RCC 7860 (cell line): ENCODE data around the gene DIDO1.

Experiments
- DNase-seq: peaks from one replicate; pipeline ENCODE4 v3.0.0-alpha.2; 2015; ENCODE audit warnings: low spot score
- FAIRE-seq: peaks from 2 replicates; lab custom pipeline; 2012; peaks lifted over from hg19 to GRCh38; lab: Jason Lieb, UNC

DIDO1 gene

DNA sequence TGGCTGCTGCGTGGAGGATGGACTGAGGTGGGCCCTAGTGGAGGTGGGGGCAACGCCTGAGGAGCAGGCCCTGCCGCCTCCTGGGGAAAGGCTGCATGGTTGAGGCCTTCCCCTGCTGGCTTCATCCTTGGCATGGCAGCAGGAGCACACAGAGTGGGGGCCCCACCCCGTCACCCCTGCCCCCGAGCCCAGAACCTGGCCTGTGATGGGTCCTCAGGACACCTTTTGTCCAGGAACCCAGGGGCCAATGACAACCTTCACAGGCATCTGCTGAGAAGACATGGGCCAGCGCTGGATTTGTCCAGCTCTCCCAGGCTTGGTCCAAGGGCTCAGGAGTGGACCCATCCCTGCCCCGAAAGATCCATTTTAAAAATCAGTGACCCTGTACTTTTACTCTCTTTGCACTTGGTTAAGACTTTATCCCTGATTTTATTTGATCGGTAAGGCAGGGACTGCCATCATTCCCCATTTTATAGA is 25.6 kb upstream of the DIDO1 start:
- no peak for FAIRE-seq
- DNase-seq = no peak

DNA sequence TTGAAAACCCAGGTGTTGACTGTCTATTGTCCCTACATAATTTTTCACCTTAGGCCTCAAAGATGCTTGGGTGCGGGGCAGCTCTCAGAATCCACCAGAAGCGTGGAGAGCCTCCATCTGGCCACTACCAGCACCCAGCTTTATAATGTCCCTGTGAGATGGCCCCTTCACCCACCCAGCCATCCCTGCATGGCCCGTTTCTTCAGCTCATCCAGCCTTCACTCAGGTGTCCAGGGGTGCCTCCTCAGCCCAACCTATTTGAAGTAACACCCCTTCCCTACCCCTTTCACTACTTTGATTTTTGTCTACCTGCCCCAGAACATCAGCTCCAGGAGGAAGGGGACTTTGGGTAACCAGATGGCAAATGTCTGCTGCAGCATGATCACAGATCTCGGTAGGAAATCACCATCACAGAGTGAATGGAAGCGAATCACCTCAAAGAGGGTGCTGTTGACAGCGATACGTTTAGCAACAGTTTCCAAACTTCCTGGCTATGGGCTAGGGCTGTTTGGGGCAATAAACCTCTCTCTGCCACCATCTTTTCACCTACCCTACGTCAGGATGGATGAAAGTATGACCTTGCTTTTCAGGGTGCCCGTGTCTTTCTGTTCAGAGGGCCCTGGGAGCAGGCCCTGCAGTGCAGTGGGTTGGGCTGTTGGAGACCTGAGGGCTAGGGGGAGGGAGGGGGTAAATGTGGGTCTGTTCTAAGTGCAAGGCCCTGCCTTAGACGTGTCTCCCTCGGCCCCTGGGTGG is 25.0 kb upstream of the DIDO1 start:
- DNase-seq (no peak), FAIRE-seq (no peak)

DNA sequence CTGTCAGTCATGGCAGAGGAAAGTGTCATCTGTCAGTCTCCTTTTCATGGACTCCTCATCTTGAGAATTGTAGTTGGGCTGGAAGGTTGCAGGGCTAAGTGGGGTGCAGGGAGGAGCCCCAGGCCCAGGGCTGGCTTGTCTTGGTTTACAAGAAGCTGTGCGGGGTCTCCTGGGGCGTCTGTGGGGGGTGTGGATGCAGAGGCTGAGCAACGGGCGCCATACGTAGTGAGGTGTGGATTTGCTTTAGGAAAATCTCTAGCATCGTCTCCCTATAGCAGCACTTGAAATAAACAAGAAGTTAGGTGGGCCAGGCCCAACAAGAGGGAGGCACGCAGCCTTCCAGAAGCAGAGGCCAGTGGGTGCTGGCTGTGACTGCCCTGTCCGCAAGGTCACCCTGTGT is 24.4 kb upstream of the DIDO1 start:
- FAIRE-seq = no peak
- DNase-seq = no peak

DNA sequence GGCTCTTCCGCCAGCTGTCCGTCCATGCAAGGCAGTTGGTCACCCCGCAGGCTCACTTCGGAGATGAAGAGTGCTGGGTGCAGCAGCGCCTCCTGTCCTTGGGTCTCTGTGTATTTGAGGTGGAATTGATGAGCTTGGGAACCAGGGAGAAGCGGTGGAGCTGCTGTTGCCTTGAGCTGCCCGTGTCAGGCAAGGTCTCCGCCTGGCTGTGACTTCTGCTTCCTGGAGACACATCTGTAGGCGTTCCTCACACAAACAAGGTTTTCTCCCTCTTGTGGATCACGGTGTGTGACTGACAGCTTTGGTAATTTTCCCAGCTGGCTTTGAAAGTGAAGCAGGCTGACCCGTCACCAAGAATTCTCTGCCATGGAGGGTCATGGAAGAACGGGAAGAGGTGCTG is 23.7 kb upstream of the DIDO1 start:
- FAIRE-seq (no peak), DNase-seq (no peak)

DNA sequence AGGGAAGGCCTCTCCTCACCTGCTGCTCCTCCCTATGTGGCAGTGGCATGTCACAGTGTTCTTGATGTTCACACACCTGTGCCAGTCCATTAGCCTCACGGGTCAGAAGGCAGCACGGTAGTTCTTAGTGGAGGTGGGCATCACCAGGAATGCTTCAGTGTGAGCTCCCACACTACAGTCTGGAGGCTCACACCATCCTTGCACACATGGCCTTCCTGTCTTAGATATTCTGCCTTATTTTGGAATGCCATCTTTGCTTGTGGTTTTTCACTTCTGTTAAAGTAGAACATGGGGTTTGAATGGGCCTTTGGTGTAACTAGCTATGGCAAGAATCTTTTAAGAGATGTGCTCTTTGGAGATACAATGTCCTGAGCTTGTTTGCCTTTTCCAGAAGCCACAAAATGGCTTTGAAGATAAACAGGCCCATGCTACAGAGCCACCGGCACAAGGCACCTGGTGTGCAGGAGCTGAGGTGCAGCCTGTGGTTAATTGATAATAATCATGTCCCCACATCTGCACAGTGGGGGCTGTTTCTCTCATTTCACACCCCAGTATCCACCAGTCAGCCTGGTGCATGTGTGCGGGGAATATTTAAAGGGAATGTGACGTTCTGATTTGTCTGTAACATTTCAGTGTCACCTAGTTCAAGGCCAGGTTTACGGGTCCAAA is 23.0 kb upstream of the DIDO1 start:
- DNase-seq (no peak), FAIRE-seq (no peak)

DNA sequence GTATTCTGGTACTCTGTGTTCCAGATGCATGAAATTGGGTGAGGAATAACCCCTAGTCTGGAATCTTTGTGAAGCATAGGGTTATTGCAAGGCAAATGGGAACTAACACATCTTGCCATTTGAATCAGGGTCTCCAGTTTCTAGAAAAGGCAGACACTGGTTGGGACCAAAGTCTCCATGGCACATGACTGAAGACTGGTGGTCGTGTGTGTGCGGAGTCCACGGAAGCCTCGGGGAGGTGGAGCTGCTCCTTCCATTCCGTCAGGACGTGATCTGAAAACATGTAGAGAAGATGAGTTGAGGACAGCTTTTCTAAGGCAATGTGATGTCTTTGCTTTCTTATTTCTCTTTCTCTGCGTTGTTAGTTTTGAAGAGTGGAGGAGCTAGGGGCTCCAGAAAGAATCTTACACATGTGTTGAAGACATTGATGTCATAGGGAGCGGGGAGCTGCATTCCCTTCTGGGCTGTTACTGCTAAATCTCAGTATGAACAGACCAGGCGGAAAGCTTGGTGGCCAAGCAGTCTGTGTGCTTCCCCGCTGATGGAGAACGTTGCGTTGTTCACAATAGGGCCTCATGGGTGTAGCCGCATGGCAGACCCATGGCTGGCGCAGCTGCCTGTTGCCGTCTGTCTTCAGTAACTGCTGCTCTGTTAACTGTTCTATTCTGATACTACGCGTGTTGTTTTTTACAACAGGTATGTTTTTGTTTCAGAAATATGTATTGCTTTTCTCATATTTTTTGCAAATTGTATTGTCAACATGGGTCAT is 21.4 kb upstream of the DIDO1 start:
- no peak for DNase-seq
- no peak for FAIRE-seq

DNA sequence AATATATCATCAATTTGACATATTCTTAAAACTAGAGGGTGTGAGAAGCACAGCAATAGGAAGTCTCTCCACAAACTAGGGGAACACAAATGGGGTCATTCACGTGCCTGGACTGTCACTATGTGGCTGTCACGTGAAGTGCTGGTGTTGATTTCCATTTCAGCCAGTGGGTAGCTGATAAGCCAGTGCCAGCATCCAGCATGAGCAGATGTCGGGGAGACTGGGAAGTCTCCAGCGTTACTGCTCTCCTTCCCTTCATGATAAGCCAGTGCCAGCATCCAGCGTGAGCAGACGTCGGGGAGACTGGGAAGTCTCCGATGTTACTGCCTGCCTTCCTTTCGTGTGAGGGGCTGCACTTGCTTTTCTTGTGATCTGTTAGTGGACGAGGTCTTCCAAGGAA is 20.6 kb upstream of the DIDO1 start:
- no peak for FAIRE-seq
- DNase-seq = no peak

DNA sequence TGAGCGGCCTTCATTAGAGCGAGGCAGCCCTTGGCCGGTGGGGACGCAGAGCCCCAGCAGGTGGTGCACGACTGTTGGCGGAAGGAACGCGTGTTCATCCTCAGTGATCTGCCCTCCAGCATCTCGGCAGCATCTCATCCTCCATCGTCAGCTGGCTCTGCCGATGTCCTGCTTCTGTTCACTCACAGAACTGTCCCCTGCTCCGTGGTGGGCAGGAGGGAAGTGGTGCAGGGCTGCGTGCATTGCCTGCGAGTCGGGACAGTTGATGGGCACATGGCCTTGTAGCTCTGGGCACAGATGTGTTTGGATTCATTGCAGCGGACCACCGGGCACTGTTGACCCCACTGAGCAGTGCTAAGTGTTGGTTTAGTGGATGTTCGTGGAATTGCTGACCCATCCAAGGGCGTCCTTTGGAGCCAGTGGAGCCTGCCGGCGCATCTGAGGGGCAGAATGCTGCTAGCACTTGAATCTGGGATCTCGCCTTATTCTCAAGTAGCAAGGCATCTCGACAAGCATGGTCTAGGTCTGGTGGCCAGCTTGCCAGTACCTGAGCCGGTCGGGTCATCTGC is 19.6 kb upstream of the DIDO1 start:
- FAIRE-seq (no peak), DNase-seq (no peak)

DNA sequence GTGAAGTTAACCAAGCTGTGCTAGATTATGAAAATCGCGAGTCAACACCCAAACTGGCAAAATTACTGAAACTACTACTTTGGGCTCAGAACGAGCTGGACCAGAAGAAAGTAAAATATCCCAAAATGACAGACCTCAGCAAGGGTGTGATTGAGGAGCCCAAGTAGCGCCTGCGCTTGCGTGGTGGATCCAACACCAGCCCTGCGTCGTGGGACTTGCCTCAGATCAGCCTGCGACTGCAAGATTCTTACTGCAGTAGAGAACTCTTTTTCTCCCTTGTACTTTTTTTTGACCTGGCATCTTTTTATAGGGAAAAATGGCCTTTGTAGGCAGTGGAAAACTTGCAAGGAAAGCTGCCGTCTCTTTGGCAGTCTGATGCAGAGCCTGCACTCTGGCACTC is 18.4 kb upstream of the DIDO1 start:
- no peak for FAIRE-seq
- no peak for DNase-seq

DNA sequence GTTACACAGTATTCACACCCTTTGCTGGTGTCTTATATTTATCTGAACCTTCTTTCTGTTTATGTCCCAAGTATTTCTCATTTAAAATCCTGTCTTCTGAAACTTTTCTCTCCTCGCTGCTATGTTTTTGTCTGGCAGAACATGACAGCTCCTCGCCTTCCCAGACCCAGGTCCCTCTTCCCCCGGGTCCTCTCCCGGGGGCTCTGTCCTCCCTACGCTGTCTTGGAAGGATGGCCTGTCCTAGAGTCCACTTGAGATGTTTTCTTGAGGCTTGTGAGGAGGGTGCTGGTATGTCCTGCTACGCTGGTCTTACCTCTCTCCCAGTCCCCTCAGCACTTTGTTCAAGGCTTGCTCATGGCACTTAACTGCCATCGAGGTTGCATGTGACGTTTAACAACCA is 17.9 kb upstream of the DIDO1 start:
- DNase-seq = no peak
- FAIRE-seq = no peak

DNA sequence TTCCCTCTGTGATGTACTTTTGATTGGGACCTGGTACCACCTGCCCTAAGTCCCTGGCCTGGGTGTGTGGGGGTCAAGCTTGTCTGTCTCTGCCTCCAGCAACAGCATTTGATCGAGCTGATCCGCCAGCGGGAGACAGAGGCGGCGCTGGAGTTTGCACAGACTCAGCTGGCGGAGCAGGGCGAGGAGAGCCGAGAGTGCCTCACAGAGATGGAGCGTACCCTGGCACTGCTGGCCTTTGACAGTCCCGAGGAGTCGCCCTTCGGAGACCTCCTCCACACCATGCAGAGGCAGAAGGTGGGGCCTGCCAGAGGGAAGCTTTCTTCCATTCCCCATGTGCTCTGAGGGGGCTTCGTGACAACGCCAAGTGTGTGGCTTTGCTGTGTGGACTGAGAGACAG is 17.1 kb upstream of the DIDO1 start:
- no peak for FAIRE-seq
- DNase-seq = no peak

DNA sequence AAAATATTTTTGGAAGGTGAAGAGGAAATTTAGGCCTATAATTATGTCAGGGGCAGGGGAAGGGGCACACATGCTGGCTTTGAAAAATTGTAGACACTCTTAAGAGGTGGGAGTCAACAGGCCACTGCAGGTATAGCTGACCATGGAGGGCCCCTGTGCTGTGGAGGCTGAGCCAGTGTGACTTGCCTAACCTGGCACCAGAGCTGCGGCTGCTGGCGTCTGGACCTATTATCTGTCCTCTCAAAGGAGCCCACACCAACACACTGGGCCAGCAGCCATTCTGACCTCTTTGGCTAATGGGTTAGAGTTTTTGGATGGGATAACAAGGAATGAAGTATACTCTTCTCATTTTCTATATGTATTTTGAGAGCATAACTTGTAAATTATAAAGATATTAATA is 16.2 kb upstream of the DIDO1 start:
- DNase-seq (no peak), FAIRE-seq (no peak)

DNA sequence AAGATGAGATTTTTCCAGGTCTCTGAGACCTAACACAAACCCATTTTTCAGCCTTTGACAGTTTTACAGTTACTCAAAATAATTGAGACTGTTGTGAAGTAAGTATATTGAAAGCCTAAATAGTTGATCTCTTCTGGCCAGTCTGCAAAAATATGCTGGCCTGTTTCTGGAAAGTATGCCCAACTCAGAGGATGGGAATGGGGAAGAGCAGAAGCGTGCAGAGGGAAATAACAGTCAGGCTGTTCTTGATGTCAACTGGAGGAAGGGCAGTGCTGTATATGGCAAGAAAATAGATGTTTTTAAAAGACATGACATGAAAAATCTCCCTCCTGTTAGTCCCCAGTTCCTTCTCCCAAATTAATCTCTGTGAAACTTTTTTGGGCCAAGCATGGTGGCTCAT is 15.5 kb upstream of the DIDO1 start:
- DNase-seq = no peak
- no peak for FAIRE-seq

DNA sequence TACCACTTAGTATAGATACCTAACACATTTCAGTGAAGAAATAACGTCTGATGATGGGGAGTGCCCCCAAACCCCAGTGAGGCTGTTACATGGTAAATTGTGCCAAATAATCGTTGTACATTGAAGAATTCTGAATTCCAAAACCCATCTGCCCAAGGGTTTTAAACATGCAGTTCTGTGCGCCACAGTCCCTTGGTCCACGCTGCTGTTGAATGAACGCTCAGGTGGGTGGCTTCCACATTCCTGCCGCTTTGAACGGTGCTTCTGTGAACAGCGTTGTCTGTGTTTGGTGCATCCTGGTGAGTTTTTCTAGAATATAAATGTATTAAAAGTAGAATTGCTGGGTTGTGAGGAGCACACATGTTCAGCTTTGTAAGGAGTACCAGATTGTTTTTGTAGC is 14.6 kb upstream of the DIDO1 start:
- FAIRE-seq = no peak

DNA sequence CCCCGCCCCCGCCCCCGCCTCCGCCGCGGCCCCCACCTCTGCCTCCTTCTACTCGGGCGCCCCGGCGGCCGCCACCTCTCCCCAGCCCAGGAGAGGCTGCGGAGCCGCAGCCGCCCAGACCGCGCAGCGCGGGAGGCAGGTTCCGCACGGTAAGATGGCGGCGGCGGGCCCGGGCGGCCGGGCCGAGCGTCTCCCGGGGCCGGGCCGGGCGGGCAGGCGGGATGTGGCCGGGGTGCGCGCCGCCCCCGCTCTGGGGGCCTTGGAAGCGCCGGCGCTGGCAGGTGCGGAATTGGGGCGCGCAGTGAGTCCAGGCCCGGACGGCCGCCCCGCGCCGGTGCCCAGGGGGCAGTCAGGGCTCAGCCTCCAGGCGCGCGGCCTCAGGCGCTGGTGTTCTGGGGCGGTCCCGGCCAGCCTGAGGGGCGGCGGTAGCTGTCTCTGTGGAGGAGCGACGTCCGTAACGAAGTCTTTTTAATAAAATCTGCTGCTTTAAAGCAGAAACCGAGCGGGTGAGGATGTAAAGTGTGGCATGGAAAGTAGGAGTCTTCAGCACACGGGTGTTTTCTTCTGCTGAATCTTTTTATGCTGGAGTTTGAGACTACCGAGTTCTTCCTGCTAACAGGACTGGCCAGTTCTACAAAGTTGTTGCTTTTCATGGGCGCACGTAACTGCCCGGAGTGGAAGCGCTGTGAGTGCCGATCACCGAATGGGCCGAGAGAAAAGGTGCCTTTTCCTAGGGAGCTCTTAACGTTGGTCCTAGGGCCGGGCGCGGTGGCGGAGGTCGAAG is 12.0 kb upstream of the DIDO1 start, which contains the start of gene GID8:
GID8 (plus strand) TSS at position 43 of the 784 bp plus-strand sequence. CDS start 3,356 bp downstream, outside the sequence.
- FAIRE-seq (no peak), DNase-seq (peak; percentile 13)

More for the DNA sequence above, 14.6 kb upstream of the DIDO1 start:
- no peak for DNase-seq

DNA sequence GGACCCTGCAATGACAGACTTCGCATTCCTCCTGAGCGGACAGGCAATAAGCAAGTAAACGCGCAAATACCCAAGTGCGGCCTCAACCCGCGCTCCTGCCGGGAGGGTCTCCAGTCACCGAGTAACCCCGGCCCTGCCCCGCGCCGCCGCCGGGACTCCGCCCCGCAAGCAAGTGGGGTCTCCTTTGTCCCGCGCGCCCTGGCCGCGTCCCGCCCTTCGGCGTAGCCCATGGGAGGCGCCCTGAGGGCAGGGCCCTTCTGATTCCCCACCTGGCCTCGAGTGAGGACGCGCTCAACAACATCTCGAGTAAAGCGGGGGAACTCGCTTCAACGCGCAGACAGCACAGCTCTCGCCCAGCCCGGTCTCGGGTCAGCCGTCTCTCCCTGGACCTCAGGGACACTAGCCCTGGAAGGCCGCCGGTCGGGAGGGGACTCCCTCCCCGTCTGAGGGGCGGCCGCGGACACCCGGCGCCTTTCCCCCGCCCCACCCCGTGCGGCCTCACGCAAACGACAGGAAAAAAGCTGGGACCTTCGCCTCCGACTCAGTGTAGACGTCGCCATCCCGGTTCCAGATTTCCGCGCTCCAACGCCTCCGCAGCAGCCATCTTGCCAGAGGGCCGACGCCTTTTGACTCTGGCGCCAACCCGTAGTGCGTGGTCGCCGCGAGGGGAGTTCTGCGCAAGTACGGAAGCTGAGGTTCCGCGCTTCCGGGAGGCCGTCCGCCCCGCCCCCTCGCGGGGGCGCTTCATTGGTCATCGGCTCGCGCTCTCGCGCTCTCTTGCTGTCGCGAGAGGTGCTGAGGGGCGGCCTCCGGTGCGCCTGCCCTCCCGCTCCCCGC is 11.2 kb upstream of the DIDO1 start:
- DNase-seq (peak; percentile 93), FAIRE-seq (no peak)

DNA sequence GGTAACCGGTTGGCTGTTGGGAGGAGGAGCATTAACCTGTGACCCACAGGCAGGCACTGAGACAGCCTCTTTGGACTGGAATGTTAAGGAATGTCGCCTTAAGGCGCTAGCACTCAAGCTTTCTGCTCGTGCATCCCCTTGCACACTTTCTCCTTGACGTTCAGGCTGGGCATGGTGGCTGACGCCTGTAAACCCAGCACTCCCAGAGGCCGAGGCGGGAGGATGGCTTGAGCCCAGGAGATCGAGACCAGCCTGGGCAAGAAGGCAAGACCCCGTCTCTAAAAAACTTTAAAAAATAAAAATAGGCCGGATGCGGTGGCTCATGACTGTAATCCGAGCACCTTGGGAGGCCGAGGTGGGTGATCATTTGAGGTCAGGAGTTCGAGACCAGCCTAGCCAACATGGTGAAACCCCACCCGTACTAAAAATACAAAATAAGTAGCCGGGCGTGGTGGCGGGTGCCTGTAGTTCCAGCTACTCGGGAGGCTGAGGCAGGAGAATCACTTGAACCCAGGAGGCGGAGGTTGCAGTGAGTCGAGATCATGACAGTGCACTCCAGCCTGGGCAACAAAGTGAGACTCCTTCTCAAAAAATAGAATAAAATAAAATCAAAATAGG is 9.8 kb upstream of the DIDO1 start:
- DNase-seq (no peak), FAIRE-seq (no peak)

DNA sequence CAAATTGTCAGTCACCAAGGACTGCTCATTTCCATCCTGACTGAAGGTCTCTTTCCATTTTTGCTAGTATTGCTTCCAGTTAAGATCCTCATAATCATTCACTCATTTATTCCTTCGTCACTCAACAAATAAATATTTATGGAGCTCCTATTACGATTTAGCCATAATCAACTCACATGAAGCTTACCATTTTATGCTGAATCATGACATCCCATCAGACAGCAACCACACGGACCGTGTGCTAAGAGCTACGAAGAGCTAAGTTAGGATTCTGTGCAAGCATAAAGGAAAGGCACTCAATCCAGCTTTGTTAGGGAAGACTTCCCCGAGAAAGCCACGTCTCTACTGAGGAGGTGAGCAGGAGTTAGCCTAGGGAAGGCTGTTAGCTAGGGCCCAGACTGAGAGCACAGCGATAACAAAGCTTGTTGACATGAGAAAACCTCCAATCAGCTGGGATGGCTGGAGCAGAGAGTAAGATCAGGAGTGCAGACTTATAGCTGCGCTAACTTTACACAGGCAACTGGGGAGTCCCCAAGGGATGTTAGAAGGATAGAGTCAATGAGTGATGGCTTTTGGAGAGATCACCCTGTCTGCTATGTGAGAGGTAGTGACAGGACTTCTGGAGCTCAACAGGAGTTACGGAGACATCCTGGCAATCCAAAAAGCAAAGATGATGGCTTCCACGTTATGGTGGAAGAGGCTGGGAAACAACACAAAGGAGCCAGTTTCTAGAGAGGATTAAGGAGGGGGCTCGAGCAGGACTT is 9.1 kb upstream of the DIDO1 start:
- DNase-seq (no peak), FAIRE-seq (no peak)

DNA sequence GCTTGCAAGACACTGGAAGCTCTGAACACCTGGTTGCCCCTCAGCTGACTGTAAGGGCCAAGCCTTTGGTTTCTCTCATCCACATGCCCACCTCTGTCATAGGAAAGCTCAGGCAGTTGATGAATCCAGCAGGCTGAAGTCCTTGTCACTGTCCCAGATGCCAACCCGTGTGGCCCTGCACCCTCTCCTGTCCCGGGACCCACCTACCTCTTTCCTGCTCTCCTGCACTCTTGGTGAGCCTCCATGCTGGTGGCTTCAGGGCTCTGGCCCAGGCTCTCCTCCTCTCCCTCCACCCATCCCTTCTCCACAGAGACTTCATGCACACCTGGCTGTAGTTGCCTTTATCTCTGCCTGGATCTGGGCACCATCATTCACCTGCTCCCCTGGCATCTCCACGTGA is 7.7 kb upstream of the DIDO1 start:
- DNase-seq (no peak), FAIRE-seq (no peak)
